Uterus (tissue), 4 donors: ENCODE measurements around the gene COL4A1. TPM values are rescaled to one million over a fixed set of nuclear protein-coding genes. Genes with fewer than 3 reads are reported as not detected.

Experiments used
- DNase-seq, 2 donors: peaks; one replicate each; pipeline ENCODE4 v3.0.0-alpha.2; 2019 to 2020
- H3K27ac ChIP-seq, 2 donors: fragments of 200-600 bp; sonication (generic); 1 replicate in 1 of 2; 2 replicates in 1 of 2; pipeline ENCODE4 v1.5.1; 2016 to 2018
- H3K27me3 ChIP-seq, 2 donors: fragments of 200-600 bp; sonication (generic); one replicate each; pipeline ENCODE4 v1.5.1; 2018 to 2019; ENCODE audit warnings: control low read depth in 1 of 2
- H3K36me3 ChIP-seq, 2 donors: fragments of 200-600 bp; sonication (generic); one replicate each; pipeline ENCODE4 v1.5.1; 2019; ENCODE audit warnings: control low read depth in 1 of 2
- H3K4me1 ChIP-seq, 2 donors: fragments of 200-600 bp; sonication (generic); one replicate each; pipeline ENCODE4 v1.5.1; 2018 to 2019; ENCODE audit warnings: control low read depth in 1 of 2
- H3K4me3 ChIP-seq, 2 donors: fragments of 200-600 bp; sonication (generic); 1 replicate in 1 of 2; 2 replicates in 1 of 2; pipeline ENCODE4 v1.5.1; 2018 to 2019; ENCODE audit warnings: mild to moderate bottlenecking in 1 of 2
- H3K9me3 ChIP-seq, 2 donors: fragments of 200-600 bp; sonication (generic); one replicate each; pipeline ENCODE4 v1.5.1; 2019; ENCODE audit warnings: control low read depth in 1 of 2
- POLR2A ChIP-seq, 2 donors: fragments of 450-650 bp; IDR thresholded peaks; one replicate each; pipeline ENCODE4 v1.6.1; 2016; ENCODE audit warnings: antibody characterized with exemption in 2 of 2, mild to moderate bottlenecking in 1 of 2, moderate library complexity in 1 of 2
- intact Hi-C: fragments of 100-400 bp; cut with DNase I; formaldehyde crosslinking; loops from one replicate; pipeline ENCODE4 v1.15.1; 2023; ENCODE audit warnings: low total_unique reads
- total RNA-seq, 4 donors: library from RNA; depleted of rRNA in 3 of 4; stranded (reverse); fragments of >200 nt in 3 of 4; gene quantifications; one replicate each; pipeline versions ENCODE4 v1.1.0 to v1.2.4, GENCODE V29; 2014 to 2023
- TF ChIP-seq, protein P1 (sequence below), 4 experiments: fragments of 200-600 bp in 2 of 4; fragments of 450-650 bp in 2 of 4; sonication (generic) in 2 of 4; IDR thresholded peaks; one replicate each; pipeline ENCODE4 v1.5.1; 2016 to 2019; ENCODE audit warnings: antibody characterized with exemption in 4 of 4, mild to moderate bottlenecking in 2 of 4, moderate library complexity in 1 of 4
- donor health status: DM: yes; HTN: yes; CAD: no.

The COL4A1 gene
- total RNA-seq, 4 donors from 2014 or later: 164 to 737 (median 209) TPM

DNA sequence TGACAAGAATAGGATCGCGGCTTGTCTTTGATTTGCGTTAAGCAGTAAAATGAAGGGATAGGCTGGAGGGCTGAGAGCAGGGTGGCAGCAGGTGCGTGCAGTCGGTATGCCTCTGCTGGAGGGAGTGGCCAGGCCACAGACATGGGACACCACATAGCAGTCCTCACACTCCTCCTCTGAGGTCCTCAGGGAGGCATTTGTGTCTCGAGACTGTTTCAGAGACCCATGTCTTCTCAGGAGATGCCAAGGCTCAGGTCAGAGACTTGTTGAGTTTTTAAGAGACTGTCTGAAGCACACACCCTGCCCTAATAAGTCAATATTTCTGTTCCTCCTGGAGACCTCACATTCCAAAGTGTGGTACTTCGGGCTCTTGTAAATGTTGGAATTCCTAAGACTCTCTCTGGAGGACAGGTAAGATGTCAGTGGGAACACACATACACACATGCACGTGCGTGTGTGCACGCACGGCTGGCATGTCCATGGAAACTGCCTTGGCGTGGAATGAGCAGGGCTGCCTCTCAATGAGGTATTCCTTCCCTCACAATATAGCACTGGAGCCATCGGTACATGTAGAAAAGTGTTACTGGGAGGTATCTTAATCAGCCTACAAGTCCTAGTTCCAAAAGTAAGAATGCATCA, 46.5 kb upstream of the COL4A1 start:
- peak overlapping the region; percentile 77 to 96 for H3K27ac ChIP-seq
- no peak for TF ChIP-seq POLR2A (IDR thresholded peaks at IDR 0.05)
- TF ChIP-seq, protein P1, sequence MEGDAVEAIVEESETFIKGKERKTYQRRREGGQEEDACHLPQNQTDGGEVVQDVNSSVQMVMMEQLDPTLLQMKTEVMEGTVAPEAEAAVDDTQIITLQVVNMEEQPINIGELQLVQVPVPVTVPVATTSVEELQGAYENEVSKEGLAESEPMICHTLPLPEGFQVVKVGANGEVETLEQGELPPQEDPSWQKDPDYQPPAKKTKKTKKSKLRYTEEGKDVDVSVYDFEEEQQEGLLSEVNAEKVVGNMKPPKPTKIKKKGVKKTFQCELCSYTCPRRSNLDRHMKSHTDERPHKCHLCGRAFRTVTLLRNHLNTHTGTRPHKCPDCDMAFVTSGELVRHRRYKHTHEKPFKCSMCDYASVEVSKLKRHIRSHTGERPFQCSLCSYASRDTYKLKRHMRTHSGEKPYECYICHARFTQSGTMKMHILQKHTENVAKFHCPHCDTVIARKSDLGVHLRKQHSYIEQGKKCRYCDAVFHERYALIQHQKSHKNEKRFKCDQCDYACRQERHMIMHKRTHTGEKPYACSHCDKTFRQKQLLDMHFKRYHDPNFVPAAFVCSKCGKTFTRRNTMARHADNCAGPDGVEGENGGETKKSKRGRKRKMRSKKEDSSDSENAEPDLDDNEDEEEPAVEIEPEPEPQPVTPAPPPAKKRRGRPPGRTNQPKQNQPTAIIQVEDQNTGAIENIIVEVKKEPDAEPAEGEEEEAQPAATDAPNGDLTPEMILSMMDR (IDR thresholded peaks at IDR 0.05): no peak

DNA sequence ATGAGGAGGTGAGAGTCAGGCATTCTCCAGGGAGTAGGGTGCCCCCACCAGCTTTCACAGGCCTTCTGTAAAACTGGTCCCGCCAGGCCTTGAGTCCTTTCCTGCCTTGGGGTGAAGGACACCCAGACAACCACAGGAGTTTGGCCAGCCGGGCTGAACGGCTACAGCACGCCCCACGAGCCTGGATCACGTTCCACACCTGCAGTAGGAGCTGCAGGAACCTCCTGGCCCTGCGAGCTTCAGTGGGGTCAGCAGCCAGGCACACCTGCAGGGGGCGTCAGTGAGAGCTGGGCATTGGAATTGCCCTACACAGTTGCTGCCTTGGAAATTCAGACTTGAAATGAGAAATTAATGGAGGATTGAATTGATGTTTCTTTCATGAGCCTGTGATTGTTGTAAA, 45.8 kb upstream of the COL4A1 start:
- DNase-seq: no peak
- H3K9me3 ChIP-seq: no peaks in the 10 kb centered on the region
- H3K27ac ChIP-seq: peak overlapping the region; percentile 77 to 96
- no peak overlapping the region for H3K4me3 ChIP-seq
- H3K4me1 ChIP-seq: peaks cover 15 to 16% of the 10 kb centered on the region in 2 donors
- TF ChIP-seq, protein P1 (IDR thresholded peaks at IDR 0.05): peak in 1 of 4 experiments; percentile 16
- no peak for TF ChIP-seq POLR2A (IDR thresholded peaks at IDR 0.05)
- intact Hi-C loops: no loop called here
- no peaks in the 10 kb centered on the region for H3K36me3 ChIP-seq
- no peaks in the 10 kb centered on the region for H3K27me3 ChIP-seq

More for the DNA sequence above, 46.5 kb upstream of the COL4A1 start:
- no peak for DNase-seq
- peaks cover 15 to 16% of the 10 kb centered on the region in 2 donors for H3K4me1 ChIP-seq
- no peaks in the 10 kb centered on the region for H3K9me3 ChIP-seq
- no peak overlapping the region for H3K4me3 ChIP-seq
- no peaks in the 10 kb centered on the region for H3K27me3 ChIP-seq
- H3K36me3 ChIP-seq: no peaks in the 10 kb centered on the region
- intact Hi-C loops: no loop called here

DNA sequence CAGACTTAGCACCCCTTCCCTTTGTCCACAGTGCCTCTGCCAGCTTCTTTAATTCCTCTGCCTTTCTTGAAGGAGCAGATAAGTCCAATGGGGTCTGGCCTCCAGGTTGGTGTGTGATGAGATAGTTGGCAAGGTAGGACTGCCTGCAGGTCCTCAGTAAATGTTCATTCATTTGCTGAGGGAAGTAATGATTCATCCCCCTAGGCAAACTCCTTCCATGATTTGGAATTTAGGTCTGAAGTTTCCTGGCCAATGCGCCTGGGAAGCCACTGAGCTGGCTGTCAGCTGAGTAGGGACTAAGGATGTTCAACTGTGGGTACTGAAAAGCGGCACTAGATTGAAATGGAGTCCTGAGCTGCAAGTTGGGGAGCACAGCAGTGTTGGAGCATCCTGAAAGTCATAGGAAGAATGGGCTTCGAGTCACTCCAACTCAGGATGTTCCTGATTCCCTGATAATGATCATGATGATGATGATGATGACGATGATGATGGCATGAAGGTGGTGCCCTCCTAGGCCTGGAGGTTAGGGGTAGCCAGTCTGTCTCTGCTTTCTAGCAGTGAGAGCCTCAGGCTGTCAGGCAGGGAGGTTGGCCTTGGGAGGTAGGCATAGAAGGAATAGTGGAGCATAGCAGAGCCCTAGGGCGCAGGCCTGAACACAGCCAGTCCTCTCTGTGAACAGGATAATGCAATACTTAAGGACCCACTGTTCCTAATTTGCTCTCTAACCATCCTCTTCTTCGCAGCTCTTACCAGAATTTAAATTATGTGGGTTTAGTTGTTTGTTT, 44.9 kb upstream of the COL4A1 start:
- Histone ChIP-seq H3K4me3 (no peak overlapping the region), H3K9me3 (no peaks in the 10 kb centered on the region), H3K36me3 (no peaks in the 10 kb centered on the region), H3K27ac (peak overlapping the region; percentile 77 to 96), H3K27me3 (no peaks in the 10 kb centered on the region), H3K4me1 (peaks cover 15 to 16% of the 10 kb centered on the region in 2 donors)
- TF ChIP-seq, protein P1 (IDR thresholded peaks at IDR 0.05): no peak
- TF ChIP-seq POLR2A (IDR thresholded peaks at IDR 0.05): no peak
- no peak for DNase-seq
- intact Hi-C loops: no loop called here

DNA sequence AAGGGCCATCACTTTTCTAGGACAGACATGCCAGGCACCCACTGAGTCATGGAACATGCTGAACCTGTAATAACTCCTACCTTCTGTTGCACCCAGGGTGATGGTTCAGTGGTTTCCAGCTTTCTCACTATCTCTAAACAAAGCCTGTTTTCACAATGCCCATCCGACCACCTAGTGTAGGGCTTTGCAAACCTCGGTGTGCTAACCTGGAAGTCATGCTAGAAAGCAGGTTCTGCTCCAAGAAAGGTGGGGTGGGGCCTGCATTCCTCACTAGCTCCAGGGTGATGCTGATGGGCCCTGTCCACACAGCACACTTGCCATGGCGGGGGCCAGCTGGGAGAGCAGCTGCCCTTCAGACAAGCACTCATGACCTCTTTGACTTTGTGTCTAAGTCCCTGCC, 43.6 kb upstream of the COL4A1 start:
- no peak for TF ChIP-seq POLR2A (IDR thresholded peaks at IDR 0.05)
- TF ChIP-seq, protein P1 (IDR thresholded peaks at IDR 0.05): no peak
- Histone ChIP-seq H3K9me3 (no peaks in the 10 kb centered on the region), H3K27me3 (no peaks in the 10 kb centered on the region), H3K36me3 (no peaks in the 10 kb centered on the region), H3K4me3 (no peak overlapping the region), H3K27ac (peak overlapping the region; percentile 77 to 96), H3K4me1 (peaks cover 15 to 16% of the 10 kb centered on the region in 2 donors)
- intact Hi-C loops: no loop called here
- DNase-seq: no peak

DNA sequence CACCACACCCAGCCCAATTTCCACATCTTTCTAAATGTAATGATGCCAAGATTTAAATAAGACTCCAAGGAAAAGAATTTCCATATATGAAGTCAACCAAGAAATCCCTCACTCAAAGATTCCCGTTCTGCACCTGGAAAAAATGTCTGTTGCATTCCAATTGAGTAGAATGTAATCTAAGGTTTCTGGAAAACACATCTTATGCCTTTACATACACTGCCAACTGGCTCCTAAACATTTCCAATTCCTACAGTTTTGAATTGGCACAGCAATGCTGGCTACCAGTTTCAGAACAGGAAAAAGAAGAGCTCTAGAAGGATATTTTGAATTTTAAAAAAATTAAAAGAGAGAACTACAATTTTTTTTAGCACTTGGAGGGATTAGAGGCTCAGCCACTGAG, 43.1 kb upstream of the COL4A1 start:
- H3K27me3 ChIP-seq: no peaks in the 10 kb centered on the region
- no peaks in the 10 kb centered on the region for H3K9me3 ChIP-seq
- TF ChIP-seq POLR2A (IDR thresholded peaks at IDR 0.05): no peak
- TF ChIP-seq, protein P1 (IDR thresholded peaks at IDR 0.05): no peak
- intact Hi-C loops: no loop called here
- no peak for DNase-seq
- H3K4me3 ChIP-seq: no peak overlapping the region
- peaks cover 15 to 16% of the 10 kb centered on the region in 2 donors for H3K4me1 ChIP-seq
- peak overlapping the region; percentile 77 to 96 for H3K27ac ChIP-seq
- no peaks in the 10 kb centered on the region for H3K36me3 ChIP-seq
